Measurements from ENCODE around the gene SCAF4. TPM values are rescaled to one million over a fixed set of nuclear protein-coding genes. Genes with fewer than 3 reads are reported as not detected.

Gene SCAF4
- 19.4 and 21.0 TPM in 2 replicates for total RNA-seq

GRCh38 chr21:31731857-31732596, at the start of gene SCAF4:
Gene SCAF4, minus strand, starts transcription at chr21:31732118. Its CDS starts 426 bp downstream, at chr21:31731692.

GRCh38 chr21:31659536-31660258, 72.2 kb downstream of the SCAF4 start, which contains the start of gene SOD1:
Gene SOD1, plus strand, starts transcription at chr21:31659693. Its CDS starts 77 bp downstream, at chr21:31659770.

Small RNAs within 50 kb of the gene (small RNA-seq; reads per million reads assigned to genes)
- gene RF01241: not detected

Other genes starting within 250 kb of the SCAF4 start
- gene SOD1, start 72.4 kb downstream of the SCAF4 start, total RNA-seq: 187 and 197 TPM in 2 replicates
- gene HUNK, start 140.9 kb upstream of the SCAF4 start, total RNA-seq: under 0.01 TPM in 1 of 2 replicates, not detected in the other